Upper lobe of right lung (tissue), 1 donor: ENCODE results near the gene TOX4. TPM values are rescaled to one million over a fixed set of nuclear protein-coding genes. Genes with fewer than 3 reads are reported as not detected.

Experiments
- ATAC-seq: fragments of 200-7000 bp; cut with Tn5 transposase; one replicate; pipeline ENCODE4 v1.9.1; 2020; ENCODE audit warnings: mild to moderate bottlenecking, moderate library complexity
- DNase-seq: peaks from one replicate; pipeline ENCODE4 v3.0.0-alpha.2; 2020
- H3K27ac ChIP-seq: fragments of 200-600 bp; one replicate; pipeline ENCODE4 v1.8.0; 2022
- H3K27me3 ChIP-seq: fragments of 200-600 bp; one replicate; pipeline ENCODE4 v1.8.0; 2022; ENCODE audit warnings: mild to moderate bottlenecking
- H3K36me3 ChIP-seq: fragments of 200-600 bp; one replicate; pipeline ENCODE4 v1.8.0; 2022
- H3K4me1 ChIP-seq: fragments of 200-600 bp; one replicate; pipeline ENCODE4 v1.8.0; 2022
- H3K4me3 ChIP-seq: fragments of 200-600 bp; one replicate; pipeline ENCODE4 v1.8.0; 2022; ENCODE audit warnings: mild to moderate bottlenecking
- H3K9me3 ChIP-seq: fragments of 200-600 bp; one replicate; pipeline ENCODE4 v1.8.0; 2022
- intact Hi-C: fragments of 100-400 bp; cut with DNase I; formaldehyde crosslinking; loops from one replicate; pipeline ENCODE4 v1.11.0; 2022
- total RNA-seq: library from RNA; stranded (reverse); fragmentation: NEBNext Ultra II Directional; extraction: Animal tissue kit (Norgen Biotek cat#: 25700); gene quantifications from one replicate; pipeline ENCODE4 v1.2.1, GENCODE V29; 2021
- TF ChIP-seq, protein P1 (sequence below): fragments of 200-600 bp; IDR thresholded peaks from one replicate; pipeline ENCODE4 v1.8.0; 2022; ENCODE audit warnings: antibody characterized with exemption
- donor health status: DM: no; HTN: yes; CAD: no; lungs with severe emphysema.

Gene TOX4
- total RNA-seq, 1 donor from 2014 or later: 69.4 TPM

DNA sequence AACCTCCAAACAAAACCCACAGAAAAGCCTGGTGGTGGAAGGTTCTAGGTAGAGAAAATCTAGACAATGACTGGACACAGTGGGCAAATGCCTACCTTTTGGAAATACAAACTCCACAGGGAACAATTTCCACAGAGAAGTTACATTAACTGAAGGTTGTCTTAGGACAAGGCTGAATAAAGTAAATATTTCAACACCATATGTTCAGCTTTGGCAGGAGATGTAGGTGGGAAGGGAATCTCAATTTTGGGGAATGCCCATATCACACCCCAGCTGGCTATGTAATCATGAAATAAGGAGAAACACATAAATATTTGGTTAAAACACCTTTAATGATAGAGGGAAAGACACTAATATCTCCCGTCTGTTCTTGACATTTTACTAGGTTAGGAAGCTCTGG lies 43.8 kb downstream of the TOX4 start:
- Histone ChIP-seq H3K4me3 (no peak overlapping the region), H3K9me3 (no peaks in the 10 kb centered on the region), H3K27me3 (no peaks in the 10 kb centered on the region), H3K4me1 (no peaks in the 10 kb centered on the region), H3K36me3 (no peaks in the 10 kb centered on the region), H3K27ac (no peak overlapping the region)
- TF ChIP-seq, protein P1, sequence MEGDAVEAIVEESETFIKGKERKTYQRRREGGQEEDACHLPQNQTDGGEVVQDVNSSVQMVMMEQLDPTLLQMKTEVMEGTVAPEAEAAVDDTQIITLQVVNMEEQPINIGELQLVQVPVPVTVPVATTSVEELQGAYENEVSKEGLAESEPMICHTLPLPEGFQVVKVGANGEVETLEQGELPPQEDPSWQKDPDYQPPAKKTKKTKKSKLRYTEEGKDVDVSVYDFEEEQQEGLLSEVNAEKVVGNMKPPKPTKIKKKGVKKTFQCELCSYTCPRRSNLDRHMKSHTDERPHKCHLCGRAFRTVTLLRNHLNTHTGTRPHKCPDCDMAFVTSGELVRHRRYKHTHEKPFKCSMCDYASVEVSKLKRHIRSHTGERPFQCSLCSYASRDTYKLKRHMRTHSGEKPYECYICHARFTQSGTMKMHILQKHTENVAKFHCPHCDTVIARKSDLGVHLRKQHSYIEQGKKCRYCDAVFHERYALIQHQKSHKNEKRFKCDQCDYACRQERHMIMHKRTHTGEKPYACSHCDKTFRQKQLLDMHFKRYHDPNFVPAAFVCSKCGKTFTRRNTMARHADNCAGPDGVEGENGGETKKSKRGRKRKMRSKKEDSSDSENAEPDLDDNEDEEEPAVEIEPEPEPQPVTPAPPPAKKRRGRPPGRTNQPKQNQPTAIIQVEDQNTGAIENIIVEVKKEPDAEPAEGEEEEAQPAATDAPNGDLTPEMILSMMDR: no peak
- intact Hi-C loops: no loop called here
- DNase-seq (no peak), ATAC-seq (no peak)

DNA sequence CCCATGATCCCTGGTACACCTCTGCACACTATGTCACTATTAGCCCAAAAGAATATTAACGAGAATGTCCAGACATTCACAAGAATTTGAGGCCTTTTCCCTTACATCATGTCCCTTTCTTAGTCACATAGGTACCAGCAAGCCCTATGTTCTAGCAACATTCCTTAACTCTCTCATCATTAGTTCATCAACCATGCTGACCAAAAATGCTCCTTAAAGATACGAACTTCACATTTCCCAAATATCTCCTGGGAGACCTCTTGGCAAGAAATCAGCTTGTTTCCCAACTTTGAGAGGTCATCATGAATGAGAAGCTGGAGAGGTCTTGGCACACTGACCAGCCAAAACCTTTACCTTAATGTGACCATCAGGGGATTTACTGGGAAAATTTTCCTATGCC lies 44.5 kb downstream of the TOX4 start:
- Histone ChIP-seq H3K4me3 (no peak overlapping the region), H3K27me3 (no peaks in the 10 kb centered on the region), H3K36me3 (no peaks in the 10 kb centered on the region), H3K4me1 (no peaks in the 10 kb centered on the region), H3K9me3 (no peaks in the 10 kb centered on the region), H3K27ac (no peak overlapping the region)
- no peak for DNase-seq
- intact Hi-C loops: no loop called here
- ATAC-seq: no peak
- TF ChIP-seq, protein P1: no peak

DNA sequence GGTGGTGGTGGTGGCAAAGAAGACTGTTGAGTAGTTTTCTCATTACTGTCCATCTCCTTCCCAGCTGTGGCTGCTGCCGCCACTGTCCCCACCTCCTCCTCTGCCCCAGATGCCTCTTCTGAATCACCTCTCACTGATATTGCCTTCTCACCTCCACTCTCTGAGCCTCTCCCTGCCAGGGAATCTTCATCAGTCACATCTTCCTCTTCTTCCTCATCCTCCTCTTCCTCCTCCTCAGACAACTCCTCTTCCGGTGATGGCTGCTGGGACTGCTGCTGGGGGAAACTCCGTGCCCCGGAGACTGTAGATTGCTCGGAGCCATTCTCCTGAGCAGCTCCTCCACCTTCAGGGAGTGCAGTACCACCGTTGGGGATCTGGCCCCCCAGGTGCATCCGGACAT lies 46.2 kb downstream of the TOX4 start:
- intact Hi-C loops: no loop called here
- no peak for ATAC-seq
- H3K27me3 ChIP-seq: no peaks in the 10 kb centered on the region

DNA sequence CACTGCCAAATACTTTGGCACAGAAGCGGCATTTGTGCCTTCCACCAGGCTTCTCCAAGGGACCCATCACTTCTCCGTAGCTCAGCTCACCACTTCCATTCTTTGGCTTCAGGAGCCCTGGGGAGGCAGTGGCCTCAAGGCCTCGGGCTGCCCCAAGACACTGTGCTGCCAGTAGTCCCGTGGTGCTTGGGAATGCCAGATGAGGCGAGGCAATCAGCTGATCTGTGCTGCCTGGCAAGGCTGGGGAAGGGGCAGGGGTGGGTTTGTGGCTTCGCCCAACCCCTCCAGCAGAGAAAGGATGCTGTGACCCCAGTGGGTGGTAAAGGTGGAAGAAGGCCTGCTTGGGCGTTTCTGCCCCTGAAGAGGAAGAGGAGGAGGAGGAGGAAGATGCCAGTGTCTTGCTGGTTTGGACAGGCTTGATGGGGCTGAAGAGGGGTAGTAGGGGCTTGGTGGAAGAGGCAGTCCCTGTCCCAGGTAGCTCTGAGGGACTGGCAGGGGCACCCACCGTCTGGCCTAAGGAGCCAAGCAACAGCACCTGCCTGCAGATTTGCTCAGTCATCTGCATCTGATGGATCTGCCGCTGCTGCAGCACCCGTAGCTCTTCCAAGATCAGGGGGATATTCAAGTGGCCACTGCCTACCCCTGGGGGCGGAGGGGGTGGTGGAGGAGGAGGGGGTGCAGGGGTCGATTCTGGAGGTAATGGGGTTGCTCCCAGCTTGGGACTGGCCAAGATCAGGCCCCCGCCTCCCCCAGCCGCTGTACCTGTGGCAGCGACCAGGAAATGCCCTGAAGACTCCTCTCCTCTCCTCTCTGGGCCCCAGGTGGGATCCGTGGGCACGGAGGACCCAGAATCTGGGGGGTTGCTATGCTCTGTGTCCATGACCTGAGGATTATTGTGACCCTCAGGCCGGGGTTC lies 47.8 kb downstream of the TOX4 start:
- no peaks in the 10 kb centered on the region for H3K9me3 ChIP-seq
- intact Hi-C loops: no loop called here

More for the DNA sequence above, 46.2 kb downstream of the TOX4 start:
- H3K4me3 ChIP-seq: no peak overlapping the region
- no peak for DNase-seq
- H3K4me1 ChIP-seq: peaks cover 6% of the 10 kb centered on the region
- H3K27ac ChIP-seq: no peak overlapping the region
- H3K9me3 ChIP-seq: no peaks in the 10 kb centered on the region
- no peaks in the 10 kb centered on the region for H3K36me3 ChIP-seq
- TF ChIP-seq, protein P1: no peak

DNA sequence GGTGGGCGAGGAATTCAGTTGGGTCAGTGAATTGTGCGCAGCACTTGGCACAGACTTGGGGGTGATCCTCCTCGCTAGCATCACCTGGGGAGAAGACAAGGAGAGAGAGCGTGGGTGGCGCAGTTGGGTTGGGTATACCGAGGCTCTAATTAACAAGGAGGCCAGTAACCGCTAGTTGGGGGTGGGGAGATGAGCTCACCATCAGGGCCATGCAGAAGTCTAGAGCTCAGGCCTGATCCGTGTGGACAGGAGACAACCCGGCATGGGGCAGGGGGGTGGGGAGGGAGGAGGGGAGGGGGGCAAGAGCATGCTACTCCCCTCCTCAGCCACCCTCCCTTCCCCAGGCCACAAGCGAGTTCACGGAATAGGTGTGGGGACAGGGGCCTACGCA lies 48.6 kb downstream of the TOX4 start:
- Histone ChIP-seq H3K27me3 (no peaks in the 10 kb centered on the region), H3K27ac (no peak overlapping the region), H3K4me1 (peaks cover 6% of the 10 kb centered on the region), H3K9me3 (no peaks in the 10 kb centered on the region), H3K4me3 (peak overlapping the region; percentile 62), H3K36me3 (no peaks in the 10 kb centered on the region)
- TF ChIP-seq, protein P1: no peak
- ATAC-seq (peak; percentile 5), DNase-seq (no peak)
- intact Hi-C loops: no loop called here

More for the DNA sequence above, 47.8 kb downstream of the TOX4 start:
- Histone ChIP-seq H3K27ac (no peak overlapping the region), H3K4me3 (peak overlapping the region; percentile 62), H3K4me1 (peaks cover 6% of the 10 kb centered on the region), H3K36me3 (no peaks in the 10 kb centered on the region), H3K27me3 (no peaks in the 10 kb centered on the region)
- ATAC-seq (no peak), DNase-seq (no peak)
- TF ChIP-seq, protein P1: no peak
